Fibroblast of skin of left biceps (primary cell): Measurements from ENCODE around the gene FNBP1.
A peak's percentile ranks its signal among the peaks of the same experiment; 100 is the strongest.

Experiments used
- DNase-seq, 2 experiments: peaks; one replicate each; pipeline ENCODE4 v3.0.0-alpha.2; 2013; ENCODE audit warnings: low read depth in 2 of 2

Gene FNBP1

GRCh38 chr9:129889941-129890717, 152.9 kb downstream of the FNBP1 start:
- no peak for DNase-seq

GRCh38 chr9:129889122-129889940, 153.7 kb downstream of the FNBP1 start:
- DNase-seq, result no peak

GRCh38 chr9:129888293-129889121, 154.5 kb downstream of the FNBP1 start:
- DNase-seq, result no peak

- DNase-seq, result no peak
These were observed 155.4 kb downstream of the FNBP1 start for GRCh38 chr9:129887334-129888292.

- DNase-seq, result no peak
These were observed 156.5 kb downstream of the FNBP1 start for GRCh38 chr9:129886226-129887174.

- DNase-seq, result peak; percentile 56 to 62
These were observed 157.3 kb downstream of the FNBP1 start for GRCh38 chr9:129885670-129886106.

GRCh38 chr9:129885018-129885669, 157.8 kb downstream of the FNBP1 start:
- DNase-seq, result no peak

- DNase-seq, result peak; percentile 42 to 47
These were observed 158.6 kb downstream of the FNBP1 start for GRCh38 chr9:129884220-129885017.

GRCh38 chr9:129881547-129882324, 161.3 kb downstream of the FNBP1 start:
- DNase-seq, result no peak

- peak; percentile 45 to 47 for DNase-seq
These were observed 162.1 kb downstream of the FNBP1 start for GRCh38 chr9:129880654-129881546.

- DNase-seq, result no peak
These were observed 162.9 kb downstream of the FNBP1 start for GRCh38 chr9:129879991-129880653.

GRCh38 chr9:129879103-129879699, 163.8 kb downstream of the FNBP1 start:
- DNase-seq, result no peak

GRCh38 chr9:129878291-129878690, 164.7 kb downstream of the FNBP1 start:
- no peak for DNase-seq

- no peak for DNase-seq
These were observed 166.2 kb downstream of the FNBP1 start for GRCh38 chr9:129876815-129877214.

GRCh38 chr9:129875687-129876395, 167.1 kb downstream of the FNBP1 start:
- DNase-seq, result no peak
